Spleen (tissue), 11 donors: ENCODE data around the gene NPIPB8. TPM values are rescaled to one million over a fixed set of nuclear protein-coding genes. Genes with fewer than 3 reads are reported as not detected.
"Not testable (repeated sequence)": the region's sequence is repeated elsewhere in the genome, so short reads cannot be mapped to it uniquely, and the experiment has no call there.

Experiments used
- DNase-seq: peaks from one replicate; pipeline ENCODE4 v3.0.0-alpha.2; 2020
- H3K27ac ChIP-seq, 8 donors: fragments of 200-600 bp; sonication (generic) in 7 of 8; 1 replicate in 4 of 8; 2 replicates in 4 of 8; pipeline versions ENCODE4 v1.5.0 to v1.8.0; 2016 to 2021; ENCODE audit warnings: inconsistent platforms in 4 of 8, mild to moderate bottlenecking in 4 of 8, moderate library complexity in 1 of 8
- H3K27me3 ChIP-seq, 7 donors: fragments of 200-600 bp; sonication (generic) in 6 of 7; replicated peaks in 1 of 7; 1 replicate in 4 of 7; 2 replicates in 3 of 7; pipeline versions ENCODE4 v1.5.0 to v1.8.0; 2016 to 2021; ENCODE audit warnings: inconsistent platforms in 3 of 7, mild to moderate bottlenecking in 1 of 7
- H3K36me3 ChIP-seq, 6 donors: fragments of 200-600 bp; sonication (generic) in 5 of 6; 1 replicate in 4 of 6; 2 replicates in 2 of 6; pipeline versions ENCODE4 v1.5.0 to v1.8.0; 2016 to 2021; ENCODE audit warnings: inconsistent platforms in 2 of 6
- H3K4me1 ChIP-seq, 6 donors: fragments of 200-600 bp; sonication (generic) in 5 of 6; 1 replicate in 3 of 6; 2 replicates in 3 of 6; pipeline versions ENCODE4 v1.5.0 to v1.8.0; 2016 to 2021; ENCODE audit warnings: inconsistent platforms in 3 of 6
- H3K4me3 ChIP-seq, 8 donors: fragments of 200-600 bp; sonication (generic) in 7 of 8; 1 replicate in 4 of 8; 2 replicates in 4 of 8; pipeline versions ENCODE4 v1.5.0 to v1.8.0; 2016 to 2021; ENCODE audit warnings: inconsistent platforms in 4 of 8, mild to moderate bottlenecking in 4 of 8, moderate library complexity in 2 of 8
- H3K9me3 ChIP-seq, 8 donors: fragments of 200-600 bp; sonication (generic) in 7 of 8; 1 replicate in 4 of 8; 2 replicates in 4 of 8; pipeline versions ENCODE4 v1.5.0 to v1.8.0; 2016 to 2021; ENCODE audit warnings: inconsistent platforms in 4 of 8
- CTCF ChIP-seq, 11 experiments: fragments of 200-600 bp in 7 of 11; fragments of 450-650 bp in 4 of 11; sonication (generic) in 4 of 11; IDR thresholded peaks in 8 of 11; conservative IDR thresholded peaks in 3 of 11; 1 replicate in 7 of 11; 2 replicates in 4 of 11; pipeline versions ENCODE4 v1.4.0 to v1.8.0; 2016 to 2021; ENCODE audit warnings: antibody characterized with exemption in 11 of 11, inconsistent platforms in 4 of 11, mild to moderate bottlenecking in 1 of 11
- POLR2AphosphoS5 ChIP-seq, 3 donors: sonication (generic); formaldehyde crosslinking; IDR thresholded peaks; one replicate each; pipeline ENCODE4 v1.5.1; 2017; ENCODE audit warnings: antibody characterized with exemption in 3 of 3
- WGBS, 5 donors: extraction: QIAGEN DNeasy Blood & Tissue Kit in 3 of 5; methylation state at CpG; one replicate each; pipeline versions ENCODE4 v1.1.5 to v1.1.7; 2013 to 2018; 5-methylcytosine and 5-hydroxymethylcytosine counted together
- intact Hi-C: fragments of 100-400 bp; cut with DNase I; formaldehyde crosslinking; loops from one replicate; pipeline ENCODE4 v1.15.0; 2023; ENCODE audit warnings: low total_unique reads
- polyA plus RNA-seq, 3 donors: library from polyadenylated mRNA; stranded (reverse); fragments of 200-250 nt; gene quantifications; one replicate each; pipeline ENCODE4 v1.2.1, GENCODE V29; 2013
- total RNA-seq, 7 donors: library from RNA; depleted of rRNA in 3 of 7; stranded (reverse); fragments of >200 nt in 3 of 7; fragmentation: NEBNext Ultra II Directional in 4 of 7; extraction: Animal tissue kit (Norgen Biotek cat#: 25700) in 4 of 7; gene quantifications; one replicate each; pipeline versions ENCODE4 v1.1.0 to v1.2.1, GENCODE V29; 2016 to 2021
- donor health status: healthy with polysubstance abuse.
- donor health status: DM: no; HTN: no; CAD: no; lungs with moderate emphysema.
- donor health status: DM: no; HTN: no; CAD: no.
- donor health status: Bipolar disorder and iron deficiency.
- donor health status: healthy.
- donor health status: DM: no; HTN: no; CAD: no.
- donor health status: DM: yes; HTN: yes; CAD: no.

Gene NPIPB8
- total and polyA plus RNA-seq, 10 donors: 0.32 to 2.4 (median 0.82) TPM; not detected in 4

- TF ChIP-seq CTCF (IDR thresholded peaks at IDR 0.05 in 8 of 11, conservative IDR thresholded peaks at IDR 0.05 in 3 of 11): no peak
- peak; percentile 25 to 71 (median 66) for TF ChIP-seq POLR2AphosphoS5 (IDR thresholded peaks at IDR 0.05)
- Histone ChIP-seq H3K36me3 (peaks cover 0 to 6% (median 0%) of the 10 kb centered on the region in 6 donors), H3K9me3 (no peaks in the 10 kb centered on the region), H3K27ac (peak overlapping the region in 4 of 8 donors; percentile 28 to 53 (median 40)), H3K4me3 (peak overlapping the region; percentile 31 to 83 (median 56)), H3K4me1 (peaks cover 0 to 32% (median 15%) of the 10 kb centered on the region in 6 donors), H3K27me3 (peaks cover 0 to 23% (median 0%) of the 10 kb centered on the region in 7 donors)
- DNase-seq: peak; percentile 89
- intact Hi-C loops: no loop called here
- 1 to 2% (median 1%) methylated on average over 37 to 68 of the region's 68 CpGs for WGBS, 5 donors
These were observed 14.6 kb upstream of the NPIPB8 start for GRCh38 chr16:28623172-28623711.

- H3K27ac ChIP-seq, H3K9me3 ChIP-seq, DNase-seq, H3K36me3 ChIP-seq, H3K4me3 ChIP-seq, H3K27me3 ChIP-seq, intact Hi-C loops, H3K4me1 ChIP-seq: not testable (repeated sequence)
- 76 to 84% (median 81%) methylated on average over 4 to 5 of the region's 5 CpGs for WGBS, 5 donors
These were observed 7.0 kb upstream of the NPIPB8 start for GRCh38 chr16:28630905-28631304.

- H3K9me3 ChIP-seq: not testable (repeated sequence)
- WGBS, 5 donors: 64 to 86% (median 78%) methylated on average over 5 of the region's 5 CpGs
These were observed 1.6 kb upstream of the NPIPB8 start for GRCh38 chr16:28636093-28636823.

GRCh38 chr16:28638359-28638758 lies 494 bp downstream of the NPIPB8 start:
- H3K36me3 ChIP-seq, H3K4me1 ChIP-seq, H3K27ac ChIP-seq, H3K27me3 ChIP-seq, H3K9me3 ChIP-seq, DNase-seq, intact Hi-C loops, H3K4me3 ChIP-seq: not testable (repeated sequence)
- WGBS, 5 donors: 39 to 100% (median 57%) methylated on average over 1 to 5 of the region's 5 CpGs

More at GRCh38 chr16:28636093-28636823, 1.6 kb upstream of the NPIPB8 start:
- H3K4me3 ChIP-seq, H3K27ac ChIP-seq, H3K27me3 ChIP-seq, H3K36me3 ChIP-seq, DNase-seq, H3K4me1 ChIP-seq, intact Hi-C loops: not testable (repeated sequence)

- H3K4me3 ChIP-seq, H3K9me3 ChIP-seq, intact Hi-C loops, H3K4me1 ChIP-seq, H3K36me3 ChIP-seq, H3K27me3 ChIP-seq, DNase-seq, H3K27ac ChIP-seq: not testable (repeated sequence)
- 35 to 69% (median 52%) methylated on average over 1 to 2 of the region's 2 CpGs for WGBS, 5 donors
These were observed 2.1 kb downstream of the NPIPB8 start for GRCh38 chr16:28639959-28640358.

- not testable (repeated sequence) for H3K9me3 ChIP-seq, DNase-seq
- WGBS, 5 donors: 88 to 96% (median 92%) methylated on average over 9 to 10 of the region's 25 CpGs; no CpG with 5 or more reads in 1 of the 5 donors
These were observed 28.4 kb downstream of the NPIPB8 start for GRCh38 chr16:28666264-28666663.

GRCh38 chr16:28667480-28667879 lies 29.6 kb downstream of the NPIPB8 start:
- intact Hi-C loops, H3K4me3 ChIP-seq, H3K27ac ChIP-seq, DNase-seq, H3K4me1 ChIP-seq, H3K27me3 ChIP-seq, H3K9me3 ChIP-seq, H3K36me3 ChIP-seq: not testable (repeated sequence)
- WGBS, 5 donors: no CpG with 5 or more reads among the region's 7 CpGs

More at GRCh38 chr16:28666264-28666663, 28.4 kb downstream of the NPIPB8 start:
- H3K4me1 ChIP-seq, H3K27me3 ChIP-seq, intact Hi-C loops, H3K27ac ChIP-seq, H3K36me3 ChIP-seq, H3K4me3 ChIP-seq: not testable (repeated sequence)

GRCh38 chr16:28668199-28668598 lies 30.3 kb downstream of the NPIPB8 start:
- H3K27me3 ChIP-seq, H3K27ac ChIP-seq, H3K9me3 ChIP-seq, H3K4me3 ChIP-seq, H3K4me1 ChIP-seq, H3K36me3 ChIP-seq, DNase-seq, intact Hi-C loops: not testable (repeated sequence)
- WGBS, 5 donors: no CpG with 5 or more reads among the region's 4 CpGs

GRCh38 chr16:28688327-28688952 lies 50.6 kb downstream of the NPIPB8 start:
- H3K27me3 ChIP-seq, H3K4me1 ChIP-seq, H3K9me3 ChIP-seq, DNase-seq, intact Hi-C loops, H3K4me3 ChIP-seq, H3K27ac ChIP-seq, H3K36me3 ChIP-seq: not testable (repeated sequence)
- WGBS, 5 donors: 40 to 60% (median 40%) methylated on average over 1 of the region's 10 CpGs; no CpG with 5 or more reads in 2 of the 5 donors

GRCh38 chr16:28689425-28689824 lies 51.6 kb downstream of the NPIPB8 start:
- 83 to 90% methylated on average over 3 of the region's 13 CpGs; no CpG with 5 or more reads in 3 of the 5 donors for WGBS, 5 donors
- H3K27me3 ChIP-seq, H3K36me3 ChIP-seq, intact Hi-C loops, DNase-seq, H3K27ac ChIP-seq, H3K4me3 ChIP-seq, H3K4me1 ChIP-seq, H3K9me3 ChIP-seq: not testable (repeated sequence)
